Measurements from ENCODE around the gene RPRD1A. TPM values are rescaled to one million over a fixed set of nuclear protein-coding genes. Genes with fewer than 3 reads are reported as not detected.

The RPRD1A gene
- total and polyA plus RNA-seq, 9 of the 15 experiments (the other 6 are each of a cell fraction or from before 2014, with no cell fraction given), result 30.2 to 142 (median 66.0) TPM

DNA sequence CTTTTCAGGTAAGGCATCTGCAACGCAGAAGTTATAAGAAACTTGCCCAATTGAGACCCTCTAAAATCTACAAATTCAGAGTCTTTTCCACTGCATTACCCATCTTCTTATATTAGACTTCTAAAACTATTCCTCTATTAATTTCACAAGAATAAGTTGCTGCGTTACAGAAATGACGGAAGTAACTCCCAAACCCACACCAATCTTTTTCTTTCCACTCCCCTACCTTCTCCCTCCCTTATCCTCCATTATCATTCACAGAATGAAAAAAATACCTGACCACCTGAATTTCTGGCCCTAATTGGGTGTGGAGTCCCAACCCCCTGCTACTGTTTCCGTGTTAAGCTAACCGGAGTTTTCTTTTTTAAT lies 689 bp downstream of the RPRD1A start:
- Histone ChIP-seq H3K36me3 (ENCODE audit: control insufficient read depth, insufficient read depth, low read length) (peaks cover 17% of the 10 kb centered on the region; the same call in 2 of the 3 replicates), H2AFZ (ENCODE audit: low read depth, low read length) (peak overlapping the region; percentile 98), H3K9me3 (replicated peaks; ENCODE audit: control insufficient read depth, insufficient read depth, low read depth, low read length) (0 out of 2 replicates have a peak, but pooled peaks cover 2% of the 10 kb centered on the region), H3K4me3 (peak overlapping the region; percentile 93), H4K20me1 (replicated peaks; ENCODE audit: control insufficient read depth, insufficient read depth, low read length) (no peaks in the 10 kb centered on the region), H3K9ac (ENCODE audit: insufficient read depth in 1 of 2, low read depth in 2 of 2, low read length in 2 of 2) (peak overlapping the region; percentile 91 to 99), H3K4me1 (replicated peaks in 1 of 2; ENCODE audit: control insufficient read depth in 2 of 2, insufficient read depth in 2 of 2, low read length in 2 of 2) (peaks cover 0 to 10% of the 10 kb centered on the region in 2 experiments; a peak in 4 of 5 replicates), H3K9me1 (ENCODE audit: control insufficient read depth, insufficient read depth, low read length) (no peaks in the 10 kb centered on the region), H3K27ac (ENCODE audit: extremely low read depth, low read depth, low read length) (peak overlapping the region; percentile 96), H3K4me2 (ENCODE audit: insufficient read depth, low read length) (peak overlapping the region; percentile 98), H3K27me3 (ENCODE audit: control insufficient read depth in 2 of 2, insufficient read depth in 2 of 2, low read length in 2 of 2) (no peaks in the 10 kb centered on the region), H3K79me2 (ENCODE audit: control insufficient read depth, insufficient read depth, low read length) (peaks cover 59% of the 10 kb centered on the region)
- BruUV-seq (replicated peaks), result no TSS peak
- FAIRE-seq, result no peak
- POLR2A ChIA-PET, result interaction anchor here (0.8 to 2.1 kb wide), 8 partner anchors 9 to 94 kb away, joined by 3 to 7 read pairs (median 4); partner anchors contain the start of gene RMP24
- DNase-seq (ENCODE audit: extremely low read depth in 1 of 4, low spot score in 3 of 4), result peak in 2 of 4 experiments; percentile 18 to 49
- in situ Hi-C loops (cut with MboI) (no loop called here), intact Hi-C loops (cut with micrococcal nuclease) (no loop called here)
- CTCF ChIA-PET (ENCODE audit: low intra/inter-chr PET ratio), result no interaction called here
- peak; percentile 29 for ATAC-seq
- 0% methylated on average over 5 of the region's 5 CpGs for WGBS (ENCODE audit: insufficient coverage, low coverage, missing lambda C conversion rate)
- TF ChIP-seq DDX20 (tag; IDR thresholded peaks at IDR 0.05; ENCODE audit: low read depth) (peak; percentile 28; the same call in 1 of the 2 replicates), PHB2 (IDR thresholded peaks at IDR 0.05; ENCODE audit: low read depth) (0 out of 2 replicates have a peak, but pooled peaks have one; percentile 3), MIER1 (IDR thresholded peaks at IDR 0.05; ENCODE audit: low read depth) (no peak), SMAD2 (IDR thresholded peaks at IDR 0.05; ENCODE audit: low read depth, low read length) (no peak), ZBTB8A (IDR thresholded peaks at IDR 0.05; ENCODE audit: partially characterized antibody) (no peak), XRCC5 (IDR thresholded peaks at IDR 0.05; ENCODE audit: low read depth, low read length) (no peak), GTF2E2 (tag; IDR thresholded peaks at IDR 0.05) (peak; percentile 4), STAT5A (IDR thresholded peaks at IDR 0.05; ENCODE audit: borderline replicate concordance, low read length) (no peak), MEF2D (tag; conservative IDR thresholded peaks at IDR 0.05; ENCODE audit: low read depth) (no peak), TRIM28 (IDR thresholded peaks at IDR 0.05) (no peak), HCFC1 (IDR thresholded peaks at IDR 0.05; ENCODE audit: low read depth, low read length) (no peak), GATA2 (CRISPR knock-in tag; IDR thresholded peaks at IDR 0.05) (no peak), EGR1 (conservative IDR thresholded peaks at IDR 0.05) (no peak), NR2C1 (IDR thresholded peaks at IDR 0.05) (no peak), NR2C1 (tag; IDR thresholded peaks at IDR 0.05) (no peak), BACH1 (tag; IDR thresholded peaks at IDR 0.05) (no peak)
- TF ChIP-seq, protein P1, sequence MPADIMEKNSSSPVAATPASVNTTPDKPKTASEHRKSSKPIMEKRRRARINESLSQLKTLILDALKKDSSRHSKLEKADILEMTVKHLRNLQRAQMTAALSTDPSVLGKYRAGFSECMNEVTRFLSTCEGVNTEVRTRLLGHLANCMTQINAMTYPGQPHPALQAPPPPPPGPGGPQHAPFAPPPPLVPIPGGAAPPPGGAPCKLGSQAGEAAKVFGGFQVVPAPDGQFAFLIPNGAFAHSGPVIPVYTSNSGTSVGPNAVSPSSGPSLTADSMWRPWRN (IDR thresholded peaks at IDR 0.05; ENCODE audit: low read depth), result no peak
- TF ChIP-seq, protein P2, sequence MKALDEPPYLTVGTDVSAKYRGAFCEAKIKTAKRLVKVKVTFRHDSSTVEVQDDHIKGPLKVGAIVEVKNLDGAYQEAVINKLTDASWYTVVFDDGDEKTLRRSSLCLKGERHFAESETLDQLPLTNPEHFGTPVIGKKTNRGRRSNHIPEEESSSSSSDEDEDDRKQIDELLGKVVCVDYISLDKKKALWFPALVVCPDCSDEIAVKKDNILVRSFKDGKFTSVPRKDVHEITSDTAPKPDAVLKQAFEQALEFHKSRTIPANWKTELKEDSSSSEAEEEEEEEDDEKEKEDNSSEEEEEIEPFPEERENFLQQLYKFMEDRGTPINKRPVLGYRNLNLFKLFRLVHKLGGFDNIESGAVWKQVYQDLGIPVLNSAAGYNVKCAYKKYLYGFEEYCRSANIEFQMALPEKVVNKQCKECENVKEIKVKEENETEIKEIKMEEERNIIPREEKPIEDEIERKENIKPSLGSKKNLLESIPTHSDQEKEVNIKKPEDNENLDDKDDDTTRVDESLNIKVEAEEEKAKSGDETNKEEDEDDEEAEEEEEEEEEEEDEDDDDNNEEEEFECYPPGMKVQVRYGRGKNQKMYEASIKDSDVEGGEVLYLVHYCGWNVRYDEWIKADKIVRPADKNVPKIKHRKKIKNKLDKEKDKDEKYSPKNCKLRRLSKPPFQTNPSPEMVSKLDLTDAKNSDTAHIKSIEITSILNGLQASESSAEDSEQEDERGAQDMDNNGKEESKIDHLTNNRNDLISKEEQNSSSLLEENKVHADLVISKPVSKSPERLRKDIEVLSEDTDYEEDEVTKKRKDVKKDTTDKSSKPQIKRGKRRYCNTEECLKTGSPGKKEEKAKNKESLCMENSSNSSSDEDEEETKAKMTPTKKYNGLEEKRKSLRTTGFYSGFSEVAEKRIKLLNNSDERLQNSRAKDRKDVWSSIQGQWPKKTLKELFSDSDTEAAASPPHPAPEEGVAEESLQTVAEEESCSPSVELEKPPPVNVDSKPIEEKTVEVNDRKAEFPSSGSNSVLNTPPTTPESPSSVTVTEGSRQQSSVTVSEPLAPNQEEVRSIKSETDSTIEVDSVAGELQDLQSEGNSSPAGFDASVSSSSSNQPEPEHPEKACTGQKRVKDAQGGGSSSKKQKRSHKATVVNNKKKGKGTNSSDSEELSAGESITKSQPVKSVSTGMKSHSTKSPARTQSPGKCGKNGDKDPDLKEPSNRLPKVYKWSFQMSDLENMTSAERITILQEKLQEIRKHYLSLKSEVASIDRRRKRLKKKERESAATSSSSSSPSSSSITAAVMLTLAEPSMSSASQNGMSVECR (CRISPR knock-in tag; IDR thresholded peaks at IDR 0.05), result no peak
- TF ChIP-seq, protein P3, sequence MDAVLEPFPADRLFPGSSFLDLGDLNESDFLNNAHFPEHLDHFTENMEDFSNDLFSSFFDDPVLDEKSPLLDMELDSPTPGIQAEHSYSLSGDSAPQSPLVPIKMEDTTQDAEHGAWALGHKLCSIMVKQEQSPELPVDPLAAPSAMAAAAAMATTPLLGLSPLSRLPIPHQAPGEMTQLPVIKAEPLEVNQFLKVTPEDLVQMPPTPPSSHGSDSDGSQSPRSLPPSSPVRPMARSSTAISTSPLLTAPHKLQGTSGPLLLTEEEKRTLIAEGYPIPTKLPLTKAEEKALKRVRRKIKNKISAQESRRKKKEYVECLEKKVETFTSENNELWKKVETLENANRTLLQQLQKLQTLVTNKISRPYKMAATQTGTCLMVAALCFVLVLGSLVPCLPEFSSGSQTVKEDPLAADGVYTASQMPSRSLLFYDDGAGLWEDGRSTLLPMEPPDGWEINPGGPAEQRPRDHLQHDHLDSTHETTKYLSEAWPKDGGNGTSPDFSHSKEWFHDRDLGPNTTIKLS (IDR thresholded peaks at IDR 0.05; ENCODE audit: borderline replicate concordance, low read depth), result no peak
